HepG2 (cell line): ENCODE data around the gene INPP5E. TPM values are rescaled to one million over a fixed set of nuclear protein-coding genes. Genes with fewer than 3 reads are reported as not detected.

Experiments used
- ATAC-seq: fragments of 200-7000 bp; cut with Tn5 transposase; 3 replicates; pipeline ENCODE4 v1.9.1; 2020; ENCODE audit warnings: mild to moderate bottlenecking, moderate library complexity
- BruUV-seq: library from RNA; stranded (reverse); fragments of 400-500 nt; replicated peaks from 2 replicates; lab custom pipeline; 2021; lab: Mats Ljungman, UMichigan
- CTCF ChIA-PET: fragments of 300-600 bp; formaldehyde crosslinking; extraction: SDS; loops from one replicate; lab custom pipeline; 2021; ENCODE audit warnings: low total read pairs, inconsistent platforms, low intra/inter-chr PET ratio; lab: Yijun Ruan, JAX
- POLR2A ChIA-PET: fragments of 350-600 bp; sonication (Branson Sonifier 250); formaldehyde crosslinking; loops from one replicate; lab custom pipeline; 2020; ENCODE audit warnings: antibody characterized with exemption, inconsistent platforms; lab: Yijun Ruan, JAX
- DNase-seq: peaks from one replicate; pipeline ENCODE4 v3.0.0-alpha.2; 2015; ENCODE audit warnings: low spot score
- FAIRE-seq: peaks from 3 replicates; lab custom pipeline; 2011; peaks lifted over from hg19 to GRCh38; lab: Jason Lieb, UNC
- H2AFZ ChIP-seq: one replicate; pipeline ENCODE4 v1.6.1; 2011; ENCODE audit warnings: low read length, inconsistent platforms
- H3K27ac ChIP-seq: fragments of 300-600 bp; 3 replicates; pipeline ENCODE4 v1.8.0; 2011; ENCODE audit warnings: mixed run types, mild to moderate bottlenecking, mixed read lengths, low read length, inconsistent platforms; ENCODE audit not compliant: insufficient read depth; ENCODE audit errors: extremely low read length
- H3K27me3 ChIP-seq, 2 experiments: fragments of 200-600 bp in 1 of 2; 2 replicates in 1 of 2; 3 replicates in 1 of 2; pipeline versions ENCODE4 v1.6.0 to v1.8.0; 2011; ENCODE audit warnings: low read length in 2 of 2, mild to moderate bottlenecking in 2 of 2, moderate library complexity in 2 of 2, inconsistent platforms in 1 of 2; ENCODE audit not compliant: insufficient read depth in 2 of 2, control insufficient read depth in 1 of 2
- H3K36me3 ChIP-seq, 2 experiments: fragments of 200-600 bp in 1 of 2; replicated peaks in 1 of 2; 2 replicates in 1 of 2; 3 replicates in 1 of 2; pipeline versions ENCODE4 v1.5.1 to v1.8.0; 2011; ENCODE audit warnings: low read length in 2 of 2, inconsistent platforms in 1 of 2; ENCODE audit not compliant: insufficient read depth in 2 of 2, control insufficient read depth in 1 of 2
- H3K4me1 ChIP-seq: 2 replicates; pipeline ENCODE4 v1.5.1; 2012; ENCODE audit warnings: low read length, inconsistent platforms; ENCODE audit not compliant: insufficient read depth
- H3K4me2 ChIP-seq: 2 replicates; pipeline ENCODE4 v1.6.0; 2011; ENCODE audit warnings: low read depth, low read length, inconsistent platforms
- H3K4me3 ChIP-seq, 3 experiments: fragments of 200-600 bp in 1 of 3; sonication (generic), shearing (Covaris generic) in 1 of 3; replicated peaks in 1 of 3; 2 replicates each; pipeline ENCODE4 v1.5.1; 2011 to 2016; ENCODE audit warnings: low read length in 3 of 3, inconsistent platforms in 2 of 3, low read depth in 2 of 3, mild to moderate bottlenecking in 2 of 3, control low read depth in 1 of 3, mixed read lengths in 1 of 3; ENCODE audit not compliant: insufficient read depth in 1 of 3
- H3K79me2 ChIP-seq: one replicate; pipeline ENCODE4 v1.6.1; 2011; ENCODE audit warnings: low read length, inconsistent platforms; ENCODE audit not compliant: insufficient read depth
- H3K9ac ChIP-seq: 2 replicates; pipeline ENCODE4 v1.6.0; 2011; ENCODE audit warnings: mild to moderate bottlenecking, low read depth, low read length, inconsistent platforms; ENCODE audit not compliant: insufficient read depth
- H3K9me3 ChIP-seq: 2 replicates; pipeline ENCODE4 v1.5.1; 2012; ENCODE audit warnings: mild to moderate bottlenecking, low read length
- H4K20me1 ChIP-seq: 2 replicates; pipeline ENCODE4 v1.6.0; 2011; ENCODE audit warnings: inconsistent platforms, mild to moderate bottlenecking, low read length, moderate library complexity; ENCODE audit not compliant: insufficient read depth
- BCL6 ChIP-seq: IDR thresholded peaks from 2 replicates; pipeline ENCODE4 v1.6.1; 2016; ENCODE audit warnings: missing genetic modification reagents, missing compliant biosample characterization
- CENPT ChIP-seq: sonication (generic); formaldehyde crosslinking; IDR thresholded peaks from 2 replicates; pipeline ENCODE4 v1.8.0; 2022; ENCODE audit warnings: low read depth, mild to moderate bottlenecking, moderate library complexity, missing genetic modification reagents
- ERF ChIP-seq: IDR thresholded peaks from 2 replicates; pipeline ENCODE4 v1.6.1; 2018; ENCODE audit warnings: missing biosample characterization, missing genetic modification reagents
- FOXK2 ChIP-seq: fragments of 450-650 bp; IDR thresholded peaks from 2 replicates; pipeline ENCODE4 v1.6.1; 2016
- KLF6 ChIP-seq: IDR thresholded peaks from 2 replicates; pipeline ENCODE4 v1.8.0; 2016; ENCODE audit warnings: missing biosample characterization, missing genetic modification reagents
- KLF9 ChIP-seq: IDR thresholded peaks from 2 replicates; pipeline ENCODE4 v1.6.1; 2016; ENCODE audit warnings: low read depth
- MLLT10 ChIP-seq: sonication (generic); formaldehyde crosslinking; IDR thresholded peaks from 2 replicates; pipeline ENCODE4 v1.4.0; 2020; ENCODE audit warnings: missing genetic modification reagents
- PITX1 ChIP-seq: sonication (generic); formaldehyde crosslinking; IDR thresholded peaks from 2 replicates; pipeline ENCODE4 v1.5.1; 2020; ENCODE audit warnings: mild to moderate bottlenecking, missing genetic modification reagents
- RFX1 ChIP-seq: fragments of 450-650 bp; IDR thresholded peaks from 2 replicates; pipeline ENCODE4 v1.6.1; 2017
- RNF2 ChIP-seq: fragments of 450-650 bp; conservative IDR thresholded peaks from 2 replicates; pipeline ENCODE4 v1.6.1; 2016; ENCODE audit warnings: low read depth
- TOPORS ChIP-seq: sonication (generic); formaldehyde crosslinking; IDR thresholded peaks from 2 replicates; pipeline ENCODE4 v1.8.0; 2023; ENCODE audit warnings: mild to moderate bottlenecking, missing genetic modification reagents
- YEATS2 ChIP-seq: sonication (generic); formaldehyde crosslinking; IDR thresholded peaks from 2 replicates; pipeline ENCODE4 v1.4.0; 2020; ENCODE audit warnings: missing genetic modification reagents, borderline replicate concordance
- ZNF607 ChIP-seq: sonication (generic); formaldehyde crosslinking; IDR thresholded peaks from 2 replicates; pipeline ENCODE4 v1.5.1; 2020; ENCODE audit warnings: missing genetic modification reagents, mild to moderate bottlenecking, borderline replicate concordance
- ZNF644 ChIP-seq: IDR thresholded peaks from 2 replicates; pipeline ENCODE4 v1.6.1; 2016; ENCODE audit warnings: low read depth
- ZNF646 ChIP-seq: sonication (generic); formaldehyde crosslinking; IDR thresholded peaks from 2 replicates; pipeline ENCODE4 v1.9.0; 2021; ENCODE audit warnings: mild to moderate bottlenecking, missing genetic modification reagents
- ZNF800 ChIP-seq: sonication (generic); formaldehyde crosslinking; IDR thresholded peaks from 2 replicates; pipeline ENCODE4 v1.4.0; 2020; ENCODE audit warnings: missing genetic modification reagents
- ZSCAN29 ChIP-seq: sonication (generic); formaldehyde crosslinking; conservative IDR thresholded peaks from 2 replicates; pipeline ENCODE4 v1.4.0; 2020; ENCODE audit warnings: mild to moderate bottlenecking, missing genetic modification reagents
- WGBS: methylation state at CpG from one replicate; pipeline ENCODE4 v1.1.6; 2017; ENCODE audit warnings: low lambda C conversion rate; 5-methylcytosine and 5-hydroxymethylcytosine counted together
- in situ Hi-C: cut with HindIII; loops from 2 replicates; pipeline ENCODE4 v1.10.0; 2017; ENCODE audit warnings: low pct_unique_long_range_greater_than_20kb; ENCODE audit not compliant: extremely low pct_ligation_motif_present
- intact Hi-C: fragments of 100-400 bp; cut with micrococcal nuclease; formaldehyde crosslinking; loops from one replicate; pipeline ENCODE4 v1.10.0; 2022; ENCODE audit not compliant: unreplicated experiment
- polyA plus RNA-seq, 8 experiments: library from polyadenylated mRNA; depleted of rRNA in 3 of 8; stranded (reverse) in 7 of 8; unstranded in 1 of 8; fragments of >200 nt; fragmentation: Illumina TruSeq in 4 of 8; extraction: Trizol in 4 of 8; gene quantifications; 2 replicates each; pipeline versions ENCODE4 v1.2.1 to v1.2.3, GENCODE V29; 2011 to 2016; ENCODE audit warnings: low read depth in 4 of 8, missing spikeins in 1 of 8, mixed read lengths in 1 of 8; ENCODE audit not compliant: insufficient read depth in 1 of 8
- total RNA-seq, 5 experiments: library from RNA; depleted of rRNA; stranded (reverse); fragments of >200 nt; fragmentation: Illumina TruSeq; extraction: Trizol; gene quantifications; 2 replicates each; pipeline ENCODE4 v1.2.3, GENCODE V29; 2016; ENCODE audit warnings: low read depth in 1 of 5

Gene INPP5E
- total and polyA plus RNA-seq, 2 of the 13 experiments (the other 11 are each of a cell fraction or from before 2014, with no cell fraction given), result 5.5 TPM

GRCh38 chr9:136448655-136449054 is 9.0 kb upstream of the INPP5E start:
- 99% methylated on average over 3 of the region's 3 CpGs for WGBS
- TF ChIP-seq RNF2, result no peak
- no peak for TF ChIP-seq ZNF800 (CRISPR knock-in tag)
- no peak for TF ChIP-seq CENPT (CRISPR knock-in tag)
- no peak for TF ChIP-seq KLF6 (CRISPR knock-in tag)
- TF ChIP-seq MLLT10 (CRISPR knock-in tag), result no peak
- no peak for TF ChIP-seq ZSCAN29 (CRISPR knock-in tag)
- no peak for TF ChIP-seq KLF9 (CRISPR knock-in tag)
- TF ChIP-seq FOXK2, result no peak
- no peak for TF ChIP-seq ZNF646 (CRISPR knock-in tag)
- TF ChIP-seq ERF (CRISPR knock-in tag), result no peak
- no peak for TF ChIP-seq TOPORS (CRISPR knock-in tag)
- no peak for TF ChIP-seq ZNF644 (CRISPR knock-in tag)
- no peak for TF ChIP-seq YEATS2 (CRISPR knock-in tag)
- no peak for TF ChIP-seq PITX1 (CRISPR knock-in tag)
- no peak for TF ChIP-seq ZNF607
- no peak for TF ChIP-seq RFX1
- TF ChIP-seq BCL6 (CRISPR knock-in tag), result no peak
- Histone ChIP-seq H3K27me3 (no peaks in the 10 kb centered on the region), H3K4me3 (no peak overlapping the region), H3K79me2 (no peaks in the 10 kb centered on the region), H3K4me2 (no peak overlapping the region), H3K36me3 (peaks cover 46 to 71% of the 10 kb centered on the region in 2 experiments; a peak in 4 of 5 replicates), H3K9ac (no peak overlapping the region), H3K9me3 (no peaks in the 10 kb centered on the region), H3K27ac (no peak overlapping the region), H2AFZ (no peak overlapping the region), H4K20me1 (no peaks in the 10 kb centered on the region), H3K4me1 (no peaks in the 10 kb centered on the region)
- POLR2A ChIA-PET, result no interaction called here
- in situ Hi-C loops (no loop called here), intact Hi-C loops (no loop called here)
- FAIRE-seq (no peak), ATAC-seq (no peak), DNase-seq (no peak)
- BruUV-seq, result no TSS peak
- CTCF ChIA-PET, result no interaction called here
